ENCODE measurements around the gene SPANXA2.
"Not testable (repeated sequence)": the region's sequence is repeated elsewhere in the genome, so short reads cannot be mapped to it uniquely, and the experiment has no call there.

The SPANXA2 gene

DNA sequence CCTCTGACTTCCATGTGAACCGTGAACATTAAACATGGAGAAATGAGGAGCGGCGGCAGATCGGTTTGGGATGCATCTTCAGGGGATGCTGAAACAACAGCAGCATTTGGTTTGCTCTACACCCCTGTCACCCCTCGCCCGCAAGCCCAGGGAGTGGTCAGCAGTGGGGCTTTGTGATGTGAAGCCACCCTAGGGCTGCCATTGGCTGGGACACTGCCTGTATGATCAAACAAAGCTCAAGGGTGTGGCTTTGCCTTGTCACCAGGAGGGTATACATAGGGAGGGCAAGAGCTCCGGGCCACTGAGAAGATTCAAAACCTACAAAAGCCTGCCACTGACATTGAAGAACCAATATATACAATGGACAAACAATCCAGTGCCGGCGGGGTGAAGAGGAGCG is at the start of gene SPANXA2:
Gene SPANXA2 (plus strand): TSS at position 301 of the 400 bp plus-strand sequence. CDS start 60 bp downstream, at position 361.
- DNase-seq (ENCODE audit: low read depth) = not testable (repeated sequence)

DNA sequence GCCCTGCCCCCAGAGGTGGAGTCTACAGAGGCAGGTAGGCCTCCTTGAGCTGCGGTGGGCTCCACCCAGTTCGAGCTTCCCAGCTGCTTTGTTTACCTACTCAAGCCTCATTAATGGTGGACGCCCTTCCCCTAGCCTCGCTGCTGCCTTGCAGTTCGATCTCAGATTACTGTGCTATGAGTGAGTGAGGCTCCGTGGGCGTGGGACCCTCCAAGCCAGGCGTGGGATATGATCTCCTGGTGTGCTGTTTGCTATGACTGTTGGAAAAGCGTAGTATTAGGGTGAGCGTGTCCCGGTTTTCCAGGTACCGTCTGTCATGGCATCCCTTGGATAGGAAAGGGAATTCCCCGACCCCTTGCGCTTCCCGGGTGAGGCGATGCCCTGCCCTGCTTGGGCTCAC is 47.0 kb upstream of the SPANXA2 start:
- not testable (repeated sequence) for DNase-seq (ENCODE audit: low read depth)

- DNase-seq (ENCODE audit: low read depth) = not testable (repeated sequence)
These were observed 4.9 kb upstream of the SPANXA2 start, which contains the start of gene SPANXA1 for GRCh38 chrX:141584638-141585037. Gene SPANXA1, minus strand, starts transcription at chrX:141584738. Its CDS starts 60 bp downstream, at chrX:141584678.

GRCh38 chrX:141609111-141609510 is 19.6 kb downstream of the SPANXA2 start:
- DNase-seq (ENCODE audit: low read depth) = no peak

GRCh38 chrX:141619336-141619735 is 29.8 kb downstream of the SPANXA2 start:
- DNase-seq (ENCODE audit: low read depth) = no peak

GRCh38 chrX:141632124-141632523 is 42.6 kb downstream of the SPANXA2 start:
- DNase-seq (ENCODE audit: low read depth) = no peak

DNA sequence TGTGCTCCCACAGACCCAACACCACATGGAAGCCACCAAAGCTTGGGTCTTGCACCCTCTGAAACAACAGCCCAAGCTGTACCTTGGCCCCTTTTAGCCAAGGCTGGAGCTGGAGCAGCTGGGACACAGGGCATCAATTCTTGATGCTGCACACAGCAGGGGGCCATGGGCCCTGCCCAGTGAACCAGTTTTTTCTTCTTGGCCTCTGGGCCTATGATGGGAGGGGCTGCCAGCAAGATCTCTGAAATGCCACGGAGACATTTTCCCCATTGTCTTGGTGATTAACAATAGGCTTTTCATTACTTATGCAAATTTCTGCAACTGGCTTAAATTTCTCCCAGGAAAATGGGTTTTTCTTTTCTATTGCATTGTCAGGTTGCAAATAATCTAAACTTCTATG is 49.0 kb downstream of the SPANXA2 start:
- DNase-seq (ENCODE audit: low read depth) = no peak
